Activated T-helper 17 cell treated with anti-CD3 and anti-CD28 coated beads, Interleukin-2, amount 50 U/mL, for 72 hours (primary cell): ENCODE measurements around the gene TNFRSF13B. TPM values are rescaled to one million over a fixed set of nuclear protein-coding genes. Genes with fewer than 3 reads are reported as not detected.
A peak's percentile ranks its signal among the peaks of the same experiment; 100 is the strongest.

Experiments
- ATAC-seq: fragments of 150-1000 bp; cut with Tn5 transposase; replicated peaks from 2 replicates; pipeline ENCODE4 v1.10.0; 2021; ENCODE audit warnings: mild to moderate bottlenecking, moderate library complexity
- H3K27ac Mint-ChIP-seq: one replicate; pipeline ENCODE4 v1.8.0; 2022; ENCODE audit warnings: mixed read lengths
- H3K27me3 Mint-ChIP-seq: one replicate; pipeline ENCODE4 v1.8.0; 2022; ENCODE audit warnings: mixed read lengths
- H3K36me3 Mint-ChIP-seq: one replicate; pipeline ENCODE4 v1.8.0; 2022; ENCODE audit warnings: low read depth, mild to moderate bottlenecking, mixed read lengths
- H3K4me1 Mint-ChIP-seq: one replicate; pipeline ENCODE4 v1.8.0; 2022; ENCODE audit warnings: mixed read lengths
- H3K4me3 Mint-ChIP-seq: one replicate; pipeline ENCODE4 v1.8.0; 2022; ENCODE audit warnings: mild to moderate bottlenecking, mixed read lengths
- H3K9me3 Mint-ChIP-seq: one replicate; pipeline ENCODE4 v1.8.0; 2022; ENCODE audit warnings: mixed read lengths
- total RNA-seq, 2 donors: library from RNA; stranded (reverse); gene quantifications; one replicate each; pipeline ENCODE4 v1.2.3, GENCODE V29; 2022

TNFRSF13B gene
- total RNA-seq, 2 donors from 2014 or later, result not detected

GRCh38 chr17:16943541-16944333 lies 28.2 kb downstream of the TNFRSF13B start:
- Mint-ChIP-seq H3K27ac (peak overlapping the region; percentile 54), H3K9me3 (peaks cover 3% of the 10 kb centered on the region), H3K4me1 (no peaks in the 10 kb centered on the region), H3K27me3 (peaks cover 3% of the 10 kb centered on the region), H3K4me3 (no peak overlapping the region), H3K36me3 (no peaks in the 10 kb centered on the region)
- no peak for ATAC-seq

- H3K27ac Mint-ChIP-seq, result no peak overlapping the region
- no peak for ATAC-seq
- H3K36me3 Mint-ChIP-seq, result no peaks in the 10 kb centered on the region
- H3K4me1 Mint-ChIP-seq, result no peaks in the 10 kb centered on the region
- H3K4me3 Mint-ChIP-seq, result no peak overlapping the region
- no peaks in the 10 kb centered on the region for H3K9me3 Mint-ChIP-seq
- peaks cover 3% of the 10 kb centered on the region for H3K27me3 Mint-ChIP-seq
Measured at GRCh38 chr17:16943032-16943352, 28.9 kb downstream of the TNFRSF13B start.

GRCh38 chr17:16942141-16943031 lies 29.5 kb downstream of the TNFRSF13B start:
- ATAC-seq, result no peak
- peaks cover 3% of the 10 kb centered on the region for H3K27me3 Mint-ChIP-seq
- H3K36me3 Mint-ChIP-seq, result no peaks in the 10 kb centered on the region
- H3K27ac Mint-ChIP-seq, result no peak overlapping the region
- no peaks in the 10 kb centered on the region for H3K9me3 Mint-ChIP-seq
- H3K4me1 Mint-ChIP-seq, result no peaks in the 10 kb centered on the region
- no peak overlapping the region for H3K4me3 Mint-ChIP-seq

GRCh38 chr17:16941072-16942036 lies 30.6 kb downstream of the TNFRSF13B start:
- H3K9me3 Mint-ChIP-seq, result no peaks in the 10 kb centered on the region
- no peaks in the 10 kb centered on the region for H3K4me1 Mint-ChIP-seq
- no peak for ATAC-seq
- no peak overlapping the region for H3K27ac Mint-ChIP-seq
- H3K36me3 Mint-ChIP-seq, result no peaks in the 10 kb centered on the region
- H3K4me3 Mint-ChIP-seq, result no peak overlapping the region
- peaks cover 3% of the 10 kb centered on the region for H3K27me3 Mint-ChIP-seq

GRCh38 chr17:16940116-16940881 lies 31.6 kb downstream of the TNFRSF13B start:
- Mint-ChIP-seq H3K9me3 (no peaks in the 10 kb centered on the region), H3K4me3 (no peak overlapping the region), H3K27me3 (peaks cover 3% of the 10 kb centered on the region), H3K36me3 (no peaks in the 10 kb centered on the region), H3K4me1 (no peaks in the 10 kb centered on the region), H3K27ac (no peak overlapping the region)
- no peak for ATAC-seq

GRCh38 chr17:16939606-16940115 lies 32.3 kb downstream of the TNFRSF13B start:
- Mint-ChIP-seq H3K4me3 (no peak overlapping the region), H3K4me1 (no peaks in the 10 kb centered on the region), H3K9me3 (no peaks in the 10 kb centered on the region), H3K27me3 (peaks cover 3% of the 10 kb centered on the region), H3K36me3 (no peaks in the 10 kb centered on the region), H3K27ac (no peak overlapping the region)
- ATAC-seq, result no peak

- peaks cover 3% of the 10 kb centered on the region for H3K27me3 Mint-ChIP-seq
Measured at GRCh38 chr17:16939208-16939576, 32.7 kb downstream of the TNFRSF13B start.

GRCh38 chr17:16938496-16939207 lies 33.3 kb downstream of the TNFRSF13B start:
- Mint-ChIP-seq H3K4me1 (no peaks in the 10 kb centered on the region), H3K36me3 (no peaks in the 10 kb centered on the region)
- ATAC-seq, result no peak

More at GRCh38 chr17:16939208-16939576, 32.7 kb downstream of the TNFRSF13B start:
- Mint-ChIP-seq H3K4me1 (no peaks in the 10 kb centered on the region), H3K36me3 (no peaks in the 10 kb centered on the region), H3K9me3 (no peaks in the 10 kb centered on the region), H3K4me3 (no peak overlapping the region), H3K27ac (no peak overlapping the region)
- no peak for ATAC-seq

GRCh38 chr17:16938031-16938430 lies 33.9 kb downstream of the TNFRSF13B start:
- no peak overlapping the region for H3K4me3 Mint-ChIP-seq
- no peaks in the 10 kb centered on the region for H3K4me1 Mint-ChIP-seq
- H3K9me3 Mint-ChIP-seq, result no peaks in the 10 kb centered on the region
- H3K36me3 Mint-ChIP-seq, result no peaks in the 10 kb centered on the region
- ATAC-seq, result no peak
- peaks cover 3% of the 10 kb centered on the region for H3K27me3 Mint-ChIP-seq
- H3K27ac Mint-ChIP-seq, result no peak overlapping the region

More at GRCh38 chr17:16938496-16939207, 33.3 kb downstream of the TNFRSF13B start:
- no peaks in the 10 kb centered on the region for H3K9me3 Mint-ChIP-seq
- no peak overlapping the region for H3K4me3 Mint-ChIP-seq
- H3K27me3 Mint-ChIP-seq, result peaks cover 3% of the 10 kb centered on the region
- no peak overlapping the region for H3K27ac Mint-ChIP-seq

GRCh38 chr17:16937431-16937830 lies 34.5 kb downstream of the TNFRSF13B start:
- Mint-ChIP-seq H3K27ac (no peak overlapping the region), H3K36me3 (no peaks in the 10 kb centered on the region), H3K27me3 (peaks cover 3% of the 10 kb centered on the region), H3K4me1 (no peaks in the 10 kb centered on the region), H3K9me3 (no peaks in the 10 kb centered on the region), H3K4me3 (no peak overlapping the region)
- ATAC-seq, result no peak

GRCh38 chr17:16936536-16937310 lies 35.2 kb downstream of the TNFRSF13B start:
- no peak for ATAC-seq
- H3K27me3 Mint-ChIP-seq, result peaks cover 3% of the 10 kb centered on the region
- no peaks in the 10 kb centered on the region for H3K4me1 Mint-ChIP-seq
- no peak overlapping the region for H3K4me3 Mint-ChIP-seq
- no peaks in the 10 kb centered on the region for H3K36me3 Mint-ChIP-seq
- H3K27ac Mint-ChIP-seq, result no peak overlapping the region
- no peaks in the 10 kb centered on the region for H3K9me3 Mint-ChIP-seq

GRCh38 chr17:16935786-16936185 lies 36.1 kb downstream of the TNFRSF13B start:
- Mint-ChIP-seq H3K27ac (no peak overlapping the region), H3K4me3 (no peak overlapping the region), H3K27me3 (peaks cover 3% of the 10 kb centered on the region), H3K36me3 (no peaks in the 10 kb centered on the region), H3K4me1 (no peaks in the 10 kb centered on the region), H3K9me3 (no peaks in the 10 kb centered on the region)
- ATAC-seq, result no peak
